Adipocyte (in vitro differentiated cells): Measurements from ENCODE around the gene CD80.

Experiments used
- DNase-seq: peaks from one replicate; pipeline ENCODE4 v3.0.0-alpha.2; 2015; ENCODE audit warnings: low read depth
- H3K27me3 ChIP-seq: replicated peaks from 2 replicates; pipeline ENCODE4 v1.7.0; 2013; ENCODE audit warnings: mild to moderate bottlenecking, low read length, moderate library complexity; ENCODE audit not compliant: control insufficient read depth, insufficient read depth
- H3K36me3 ChIP-seq: 2 replicates; pipeline ENCODE4 v1.7.0; 2013; ENCODE audit warnings: low read length, mild to moderate bottlenecking, moderate library complexity; ENCODE audit not compliant: control insufficient read depth, insufficient read depth, severe bottlenecking
- H3K4me1 ChIP-seq: 2 replicates; pipeline ENCODE4 v1.7.0; 2013; ENCODE audit warnings: mild to moderate bottlenecking, low read length, moderate library complexity; ENCODE audit not compliant: control insufficient read depth, insufficient read depth
- H3K4me3 ChIP-seq: 2 replicates; pipeline ENCODE4 v1.7.0; 2013; ENCODE audit warnings: mild to moderate bottlenecking, low read length, moderate library complexity
- H3K9ac ChIP-seq: 2 replicates; pipeline ENCODE4 v1.7.0; 2013; ENCODE audit warnings: mild to moderate bottlenecking, low read length, moderate library complexity
- H3K9me3 ChIP-seq: 2 replicates; pipeline ENCODE4 v1.7.0; 2013; ENCODE audit warnings: mild to moderate bottlenecking, low read length, moderate library complexity; ENCODE audit not compliant: control insufficient read depth

Gene CD80

GRCh38 chr3:119542168-119542767, 17.1 kb downstream of the CD80 start:
- no peaks in the 10 kb centered on the region for H3K4me1 ChIP-seq
- H3K9ac ChIP-seq, result no peak overlapping the region
- H3K4me3 ChIP-seq, result no peak overlapping the region
- H3K27me3 ChIP-seq, result no peaks in the 10 kb centered on the region
- DNase-seq, result no peak
- no peaks in the 10 kb centered on the region for H3K36me3 ChIP-seq
- peaks cover 7% of the 10 kb centered on the region for H3K9me3 ChIP-seq

DNA sequence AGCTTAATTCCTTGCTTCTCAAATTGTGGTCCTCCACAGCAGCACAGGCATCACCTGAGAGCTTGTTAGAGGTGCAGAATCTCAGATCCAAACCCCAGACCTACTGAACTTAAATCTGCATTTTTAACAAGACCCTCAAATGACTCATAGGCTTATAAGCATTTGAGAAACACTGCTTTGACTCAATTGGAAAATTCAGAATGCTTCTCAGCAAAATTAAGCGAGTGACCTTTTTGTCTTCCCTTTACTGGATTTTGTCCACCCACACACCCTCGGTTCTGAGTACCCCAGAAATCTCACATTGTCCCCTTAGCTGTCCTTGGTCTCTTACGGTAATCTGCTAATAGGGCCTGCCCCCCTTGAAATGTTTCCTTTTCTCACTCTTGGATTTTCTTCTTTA, 17.9 kb downstream of the CD80 start:
- H3K9ac ChIP-seq, result no peak overlapping the region
- no peak for DNase-seq
- no peaks in the 10 kb centered on the region for H3K36me3 ChIP-seq
- H3K4me3 ChIP-seq, result no peak overlapping the region
- H3K4me1 ChIP-seq, result no peaks in the 10 kb centered on the region
- no peaks in the 10 kb centered on the region for H3K27me3 ChIP-seq
- peaks cover 7% of the 10 kb centered on the region for H3K9me3 ChIP-seq

DNA sequence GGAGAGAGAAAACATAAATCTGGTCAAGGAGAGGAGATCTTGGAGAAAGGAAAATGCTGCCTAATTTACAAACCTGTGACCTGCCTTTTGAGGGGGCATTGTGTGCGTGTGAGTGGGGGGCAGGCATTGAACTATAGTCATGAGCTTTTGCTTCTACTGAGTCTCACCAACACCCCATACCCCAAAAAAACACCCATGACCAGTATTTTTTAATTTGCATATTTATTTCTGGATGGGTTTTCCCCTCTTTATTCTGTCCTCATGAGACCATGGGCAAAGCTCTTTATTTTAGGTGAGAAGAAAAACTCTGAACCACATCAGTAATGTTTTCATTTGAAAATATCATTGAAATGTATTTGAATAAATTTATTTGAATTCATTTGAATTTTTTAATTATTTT, 20.6 kb downstream of the CD80 start:
- Histone ChIP-seq H3K4me3 (no peak overlapping the region), H3K4me1 (no peaks in the 10 kb centered on the region)
- no peak for DNase-seq

DNA sequence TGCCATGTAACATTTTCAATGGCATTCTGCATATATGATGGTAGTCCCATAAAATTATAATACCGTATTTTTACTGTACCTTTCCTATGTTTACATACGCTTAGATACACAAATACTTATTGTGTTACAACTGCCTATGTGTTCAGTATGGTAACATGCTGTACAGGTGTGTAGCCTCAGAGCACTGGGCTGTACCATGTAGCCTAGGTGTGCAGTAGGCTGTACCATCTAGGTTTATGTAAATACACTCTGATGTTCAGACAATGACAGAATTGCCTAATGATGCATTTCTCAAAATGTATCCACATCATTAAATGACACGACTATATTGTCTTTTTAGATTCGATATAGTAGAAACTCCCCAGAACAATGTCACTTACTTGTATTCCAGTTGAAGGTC, 22.7 kb downstream of the CD80 start:
- no peak overlapping the region for H3K4me3 ChIP-seq
- H3K27me3 ChIP-seq, result no peaks in the 10 kb centered on the region
- no peaks in the 10 kb centered on the region for H3K4me1 ChIP-seq
- no peak overlapping the region for H3K9ac ChIP-seq
- no peaks in the 10 kb centered on the region for H3K36me3 ChIP-seq
- H3K9me3 ChIP-seq, result no peaks in the 10 kb centered on the region
- DNase-seq, result no peak

More for the DNA sequence above, 20.6 kb downstream of the CD80 start:
- Histone ChIP-seq H3K9me3 (peaks cover 7% of the 10 kb centered on the region), H3K27me3 (no peaks in the 10 kb centered on the region), H3K9ac (no peak overlapping the region), H3K36me3 (no peaks in the 10 kb centered on the region)

- no peak overlapping the region for H3K4me3 ChIP-seq
- no peak overlapping the region for H3K9ac ChIP-seq
- H3K4me1 ChIP-seq, result peaks cover 12% of the 10 kb centered on the region
- H3K9me3 ChIP-seq, result no peaks in the 10 kb centered on the region
- no peaks in the 10 kb centered on the region for H3K27me3 ChIP-seq
- H3K36me3 ChIP-seq, result no peaks in the 10 kb centered on the region
- no peak for DNase-seq
These were observed 25.1 kb downstream of the CD80 start for GRCh38 chr3:119534296-119534695.

- H3K9me3 ChIP-seq, result no peaks in the 10 kb centered on the region
- no peak for DNase-seq
- no peaks in the 10 kb centered on the region for H3K27me3 ChIP-seq
- H3K9ac ChIP-seq, result no peak overlapping the region
- peaks cover 2% of the 10 kb centered on the region for H3K36me3 ChIP-seq
- peaks cover 12% of the 10 kb centered on the region for H3K4me1 ChIP-seq
- H3K4me3 ChIP-seq, result no peak overlapping the region
These were observed 28.3 kb downstream of the CD80 start for GRCh38 chr3:119531151-119531550.

DNA sequence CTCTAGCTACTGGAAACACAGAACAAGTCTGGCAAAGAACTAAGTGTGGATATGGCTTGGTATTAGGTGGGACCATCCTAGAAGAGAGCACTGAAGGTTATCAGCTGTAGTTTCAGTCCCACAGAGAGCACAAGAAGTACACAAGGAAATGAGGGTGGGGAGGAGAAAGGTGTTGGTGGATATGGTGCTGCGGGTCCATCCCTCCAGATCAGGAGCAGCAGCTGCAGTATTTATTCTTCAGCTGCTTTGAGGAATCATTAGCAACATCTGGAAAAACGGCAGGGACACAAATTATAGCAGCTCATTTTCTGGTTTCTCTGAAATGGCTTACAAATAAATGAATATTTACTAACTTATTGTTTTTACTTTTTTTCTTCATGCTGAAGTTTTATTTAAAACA, 29.0 kb downstream of the CD80 start:
- peaks cover 5% of the 10 kb centered on the region for H3K36me3 ChIP-seq
- DNase-seq, result no peak

DNA sequence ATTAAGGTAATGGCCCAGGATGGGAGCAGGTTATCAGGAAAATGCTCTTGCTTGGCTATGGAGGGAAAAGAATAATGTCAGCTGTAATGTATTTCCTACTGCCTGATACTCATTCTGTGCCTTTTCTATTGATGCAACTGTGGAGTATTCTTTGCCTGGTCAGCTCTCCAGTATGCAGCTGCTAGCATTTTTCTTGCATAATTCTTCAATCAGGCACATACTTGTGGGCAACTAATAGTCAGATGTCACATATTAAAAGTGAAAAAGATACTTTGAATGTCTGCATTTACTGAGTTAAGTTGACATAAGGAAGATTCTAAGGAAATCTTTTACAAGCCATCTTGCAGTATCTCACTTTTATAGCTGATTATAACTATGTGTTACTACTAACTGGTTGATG, 29.5 kb downstream of the CD80 start:
- Histone ChIP-seq H3K9me3 (no peaks in the 10 kb centered on the region), H3K27me3 (no peaks in the 10 kb centered on the region)
- peak; percentile 73 for DNase-seq

More for the DNA sequence above, 29.0 kb downstream of the CD80 start:
- no peaks in the 10 kb centered on the region for H3K27me3 ChIP-seq
- no peak overlapping the region for H3K4me3 ChIP-seq
- no peaks in the 10 kb centered on the region for H3K9me3 ChIP-seq
- peaks cover 12% of the 10 kb centered on the region for H3K4me1 ChIP-seq
- no peak overlapping the region for H3K9ac ChIP-seq

GRCh38 chr3:119527714-119528113, 31.7 kb downstream of the CD80 start:
- Histone ChIP-seq H3K9me3 (no peaks in the 10 kb centered on the region), H3K27me3 (no peaks in the 10 kb centered on the region), H3K4me3 (no peak overlapping the region), H3K4me1 (peaks cover 12% of the 10 kb centered on the region), H3K36me3 (peaks cover 32% of the 10 kb centered on the region), H3K9ac (no peak overlapping the region)
- no peak for DNase-seq

More for the DNA sequence above, 29.5 kb downstream of the CD80 start:
- Histone ChIP-seq H3K4me1 (peaks cover 12% of the 10 kb centered on the region), H3K4me3 (no peak overlapping the region), H3K9ac (no peak overlapping the region), H3K36me3 (peaks cover 10% of the 10 kb centered on the region)

- no peaks in the 10 kb centered on the region for H3K27me3 ChIP-seq
- H3K4me1 ChIP-seq, result peaks cover 8% of the 10 kb centered on the region
- DNase-seq, result peak; percentile 31
- no peak overlapping the region for H3K9ac ChIP-seq
- H3K36me3 ChIP-seq, result peaks cover 56% of the 10 kb centered on the region
- H3K9me3 ChIP-seq, result no peaks in the 10 kb centered on the region
- H3K4me3 ChIP-seq, result no peak overlapping the region
These were observed 34.3 kb downstream of the CD80 start for GRCh38 chr3:119524931-119525662.

GRCh38 chr3:119518026-119518425, 41.4 kb downstream of the CD80 start:
- Histone ChIP-seq H3K9me3 (no peaks in the 10 kb centered on the region), H3K9ac (no peak overlapping the region), H3K4me1 (no peaks in the 10 kb centered on the region), H3K36me3 (peaks cover 97% of the 10 kb centered on the region), H3K4me3 (no peak overlapping the region), H3K27me3 (no peaks in the 10 kb centered on the region)
- no peak for DNase-seq
